HepG2 (cell line): Measurements from ENCODE around the gene RSL1D1. TPM values are rescaled to one million over a fixed set of nuclear protein-coding genes. Genes with fewer than 3 reads are reported as not detected.

Experiments
- CEBPB ChIP-seq: IDR thresholded peaks from 2 replicates; pipeline ENCODE4 v1.6.1; 2011; ENCODE audit warnings: low read depth, low read length, improper control_type of control experiment, borderline replicate concordance
- KLF16 ChIP-seq, 2 experiments: sonication (generic) in 1 of 2; formaldehyde crosslinking in 1 of 2; IDR thresholded peaks; 2 replicates each; pipeline versions ENCODE4 v1.6.1 to v1.8.0; 2016 to 2023; ENCODE audit warnings: missing genetic modification reagents in 2 of 2, missing compliant biosample characterization in 1 of 2
- PHF5A ChIP-seq: IDR thresholded peaks from one replicate; pipeline ENCODE4 v1.6.1; 2018; ENCODE audit warnings: low read depth, missing genetic modification reagents; ENCODE audit not compliant: unreplicated experiment
- PLRG1 ChIP-seq: fragments of 450-650 bp; conservative IDR thresholded peaks from 2 replicates; pipeline ENCODE4 v1.6.1; 2016
- POGK ChIP-seq: sonication (generic); formaldehyde crosslinking; conservative IDR thresholded peaks from 2 replicates; pipeline ENCODE4 v1.8.0; 2022; ENCODE audit warnings: mild to moderate bottlenecking, moderate library complexity, missing genetic modification reagents
- RFX1 ChIP-seq: fragments of 450-650 bp; IDR thresholded peaks from 2 replicates; pipeline ENCODE4 v1.6.1; 2017
- SP1 ChIP-seq, 2 experiments: fragments of 450-650 bp in 1 of 2; sonication (generic) in 1 of 2; formaldehyde crosslinking in 1 of 2; IDR thresholded peaks; 2 replicates each; pipeline versions ENCODE4 v1.4.0 to v1.6.1; 2016 to 2020; ENCODE audit warnings: missing genetic modification reagents in 1 of 2
- YEATS2 ChIP-seq: sonication (generic); formaldehyde crosslinking; IDR thresholded peaks from 2 replicates; pipeline ENCODE4 v1.4.0; 2020; ENCODE audit warnings: missing genetic modification reagents, borderline replicate concordance
- ZNF34 ChIP-seq: sonication (generic); formaldehyde crosslinking; IDR thresholded peaks from 2 replicates; pipeline ENCODE4 v1.4.0; 2020; ENCODE audit warnings: mild to moderate bottlenecking, missing genetic modification reagents, borderline replicate concordance
- ZNF777 ChIP-seq: sonication (generic); formaldehyde crosslinking; IDR thresholded peaks from 2 replicates; pipeline ENCODE4 v1.4.0; 2020; ENCODE audit warnings: missing genetic modification reagents
- polyA plus RNA-seq, 8 experiments: library from polyadenylated mRNA; depleted of rRNA in 3 of 8; stranded (reverse) in 7 of 8; unstranded in 1 of 8; fragments of >200 nt; fragmentation: Illumina TruSeq in 4 of 8; extraction: Trizol in 4 of 8; gene quantifications; 2 replicates each; pipeline versions ENCODE4 v1.2.1 to v1.2.3, GENCODE V29; 2011 to 2016; ENCODE audit warnings: low read depth in 4 of 8, missing spikeins in 1 of 8, mixed read lengths in 1 of 8; ENCODE audit not compliant: insufficient read depth in 1 of 8
- total RNA-seq, 5 experiments: library from RNA; depleted of rRNA; stranded (reverse); fragments of >200 nt; fragmentation: Illumina TruSeq; extraction: Trizol; gene quantifications; 2 replicates each; pipeline ENCODE4 v1.2.3, GENCODE V29; 2016; ENCODE audit warnings: low read depth in 1 of 5
- TF ChIP-seq, protein P1 (sequence below): sonication (generic); formaldehyde crosslinking; IDR thresholded peaks from 2 replicates; pipeline ENCODE4 v1.9.0; 2021; ENCODE audit warnings: mild to moderate bottlenecking, missing genetic modification reagents
- TF ChIP-seq, protein P2 (sequence below): IDR thresholded peaks from 2 replicates; pipeline ENCODE4 v1.6.1; 2018; ENCODE audit warnings: missing genetic modification reagents
- TF ChIP-seq, protein P3 (sequence below): sonication (generic); formaldehyde crosslinking; IDR thresholded peaks from 2 replicates; pipeline ENCODE4 v1.4.0; 2020; ENCODE audit warnings: mild to moderate bottlenecking, missing genetic modification reagents, borderline replicate concordance

The RSL1D1 gene
- total and polyA plus RNA-seq, 2 of the 13 experiments (the other 11 are each of a cell fraction or from before 2014, with no cell fraction given): 187 to 343 TPM

DNA sequence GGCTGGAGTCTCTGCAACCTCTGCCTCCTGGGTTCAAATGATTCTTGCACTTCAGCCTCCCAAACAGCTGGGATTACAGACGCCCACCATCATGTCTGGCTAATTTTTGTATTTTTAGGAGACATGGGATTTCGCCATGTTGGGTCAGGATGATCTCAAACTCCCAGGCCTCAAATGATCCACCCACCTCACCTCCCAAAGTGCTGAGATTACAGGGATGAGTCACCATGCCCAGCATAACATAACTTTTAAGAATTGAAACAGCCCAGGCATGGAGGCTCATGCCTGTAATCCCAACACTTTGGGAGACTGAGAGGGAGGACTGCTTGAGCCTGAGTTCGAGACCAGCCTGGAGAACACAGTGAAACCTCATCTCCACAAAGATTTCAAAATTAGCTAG is 2.5 kb downstream of the RSL1D1 start (continued):
- TF ChIP-seq, protein P1, sequence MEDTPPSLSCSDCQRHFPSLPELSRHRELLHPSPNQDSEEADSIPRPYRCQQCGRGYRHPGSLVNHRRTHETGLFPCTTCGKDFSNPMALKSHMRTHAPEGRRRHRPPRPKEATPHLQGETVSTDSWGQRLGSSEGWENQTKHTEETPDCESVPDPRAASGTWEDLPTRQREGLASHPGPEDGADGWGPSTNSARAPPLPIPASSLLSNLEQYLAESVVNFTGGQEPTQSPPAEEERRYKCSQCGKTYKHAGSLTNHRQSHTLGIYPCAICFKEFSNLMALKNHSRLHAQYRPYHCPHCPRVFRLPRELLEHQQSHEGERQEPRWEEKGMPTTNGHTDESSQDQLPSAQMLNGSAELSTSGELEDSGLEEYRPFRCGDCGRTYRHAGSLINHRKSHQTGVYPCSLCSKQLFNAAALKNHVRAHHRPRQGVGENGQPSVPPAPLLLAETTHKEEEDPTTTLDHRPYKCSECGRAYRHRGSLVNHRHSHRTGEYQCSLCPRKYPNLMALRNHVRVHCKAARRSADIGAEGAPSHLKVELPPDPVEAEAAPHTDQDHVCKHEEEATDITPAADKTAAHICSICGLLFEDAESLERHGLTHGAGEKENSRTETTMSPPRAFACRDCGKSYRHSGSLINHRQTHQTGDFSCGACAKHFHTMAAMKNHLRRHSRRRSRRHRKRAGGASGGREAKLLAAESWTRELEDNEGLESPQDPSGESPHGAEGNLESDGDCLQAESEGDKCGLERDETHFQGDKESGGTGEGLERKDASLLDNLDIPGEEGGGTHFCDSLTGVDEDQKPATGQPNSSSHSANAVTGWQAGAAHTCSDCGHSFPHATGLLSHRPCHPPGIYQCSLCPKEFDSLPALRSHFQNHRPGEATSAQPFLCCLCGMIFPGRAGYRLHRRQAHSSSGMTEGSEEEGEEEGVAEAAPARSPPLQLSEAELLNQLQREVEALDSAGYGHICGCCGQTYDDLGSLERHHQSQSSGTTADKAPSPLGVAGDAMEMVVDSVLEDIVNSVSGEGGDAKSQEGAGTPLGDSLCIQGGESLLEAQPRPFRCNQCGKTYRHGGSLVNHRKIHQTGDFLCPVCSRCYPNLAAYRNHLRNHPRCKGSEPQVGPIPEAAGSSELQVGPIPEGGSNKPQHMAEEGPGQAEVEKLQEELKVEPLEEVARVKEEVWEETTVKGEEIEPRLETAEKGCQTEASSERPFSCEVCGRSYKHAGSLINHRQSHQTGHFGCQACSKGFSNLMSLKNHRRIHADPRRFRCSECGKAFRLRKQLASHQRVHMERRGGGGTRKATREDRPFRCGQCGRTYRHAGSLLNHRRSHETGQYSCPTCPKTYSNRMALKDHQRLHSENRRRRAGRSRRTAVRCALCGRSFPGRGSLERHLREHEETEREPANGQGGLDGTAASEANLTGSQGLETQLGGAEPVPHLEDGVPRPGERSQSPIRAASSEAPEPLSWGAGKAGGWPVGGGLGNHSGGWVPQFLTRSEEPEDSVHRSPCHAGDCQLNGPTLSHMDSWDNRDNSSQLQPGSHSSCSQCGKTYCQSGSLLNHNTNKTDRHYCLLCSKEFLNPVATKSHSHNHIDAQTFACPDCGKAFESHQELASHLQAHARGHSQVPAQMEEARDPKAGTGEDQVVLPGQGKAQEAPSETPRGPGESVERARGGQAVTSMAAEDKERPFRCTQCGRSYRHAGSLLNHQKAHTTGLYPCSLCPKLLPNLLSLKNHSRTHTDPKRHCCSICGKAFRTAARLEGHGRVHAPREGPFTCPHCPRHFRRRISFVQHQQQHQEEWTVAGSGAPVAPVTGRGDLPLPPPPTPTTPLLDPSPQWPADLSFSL (CRISPR knock-in tag): no peak
- TF ChIP-seq ZNF34 (CRISPR knock-in tag) (no peak), KLF16 (CRISPR knock-in tag; IDR thresholded peaks at IDR 0.05) (no peak), PHF5A (CRISPR knock-in tag) (no peak), RFX1 (no peak), PLRG1 (no peak), ZNF777 (CRISPR knock-in tag) (no peak), POGK (no peak), YEATS2 (no peak), CEBPB (no peak), SP1 (IDR thresholded peaks at IDR 0.05) (no peak), SP1 (CRISPR knock-in tag; IDR thresholded peaks at IDR 0.05) (no peak)
- TF ChIP-seq, protein P2, sequence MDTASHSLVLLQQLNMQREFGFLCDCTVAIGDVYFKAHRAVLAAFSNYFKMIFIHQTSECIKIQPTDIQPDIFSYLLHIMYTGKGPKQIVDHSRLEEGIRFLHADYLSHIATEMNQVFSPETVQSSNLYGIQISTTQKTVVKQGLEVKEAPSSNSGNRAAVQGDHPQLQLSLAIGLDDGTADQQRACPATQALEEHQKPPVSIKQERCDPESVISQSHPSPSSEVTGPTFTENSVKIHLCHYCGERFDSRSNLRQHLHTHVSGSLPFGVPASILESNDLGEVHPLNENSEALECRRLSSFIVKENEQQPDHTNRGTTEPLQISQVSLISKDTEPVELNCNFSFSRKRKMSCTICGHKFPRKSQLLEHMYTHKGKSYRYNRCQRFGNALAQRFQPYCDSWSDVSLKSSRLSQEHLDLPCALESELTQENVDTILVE (CRISPR knock-in tag): no peak
- TF ChIP-seq, protein P3, sequence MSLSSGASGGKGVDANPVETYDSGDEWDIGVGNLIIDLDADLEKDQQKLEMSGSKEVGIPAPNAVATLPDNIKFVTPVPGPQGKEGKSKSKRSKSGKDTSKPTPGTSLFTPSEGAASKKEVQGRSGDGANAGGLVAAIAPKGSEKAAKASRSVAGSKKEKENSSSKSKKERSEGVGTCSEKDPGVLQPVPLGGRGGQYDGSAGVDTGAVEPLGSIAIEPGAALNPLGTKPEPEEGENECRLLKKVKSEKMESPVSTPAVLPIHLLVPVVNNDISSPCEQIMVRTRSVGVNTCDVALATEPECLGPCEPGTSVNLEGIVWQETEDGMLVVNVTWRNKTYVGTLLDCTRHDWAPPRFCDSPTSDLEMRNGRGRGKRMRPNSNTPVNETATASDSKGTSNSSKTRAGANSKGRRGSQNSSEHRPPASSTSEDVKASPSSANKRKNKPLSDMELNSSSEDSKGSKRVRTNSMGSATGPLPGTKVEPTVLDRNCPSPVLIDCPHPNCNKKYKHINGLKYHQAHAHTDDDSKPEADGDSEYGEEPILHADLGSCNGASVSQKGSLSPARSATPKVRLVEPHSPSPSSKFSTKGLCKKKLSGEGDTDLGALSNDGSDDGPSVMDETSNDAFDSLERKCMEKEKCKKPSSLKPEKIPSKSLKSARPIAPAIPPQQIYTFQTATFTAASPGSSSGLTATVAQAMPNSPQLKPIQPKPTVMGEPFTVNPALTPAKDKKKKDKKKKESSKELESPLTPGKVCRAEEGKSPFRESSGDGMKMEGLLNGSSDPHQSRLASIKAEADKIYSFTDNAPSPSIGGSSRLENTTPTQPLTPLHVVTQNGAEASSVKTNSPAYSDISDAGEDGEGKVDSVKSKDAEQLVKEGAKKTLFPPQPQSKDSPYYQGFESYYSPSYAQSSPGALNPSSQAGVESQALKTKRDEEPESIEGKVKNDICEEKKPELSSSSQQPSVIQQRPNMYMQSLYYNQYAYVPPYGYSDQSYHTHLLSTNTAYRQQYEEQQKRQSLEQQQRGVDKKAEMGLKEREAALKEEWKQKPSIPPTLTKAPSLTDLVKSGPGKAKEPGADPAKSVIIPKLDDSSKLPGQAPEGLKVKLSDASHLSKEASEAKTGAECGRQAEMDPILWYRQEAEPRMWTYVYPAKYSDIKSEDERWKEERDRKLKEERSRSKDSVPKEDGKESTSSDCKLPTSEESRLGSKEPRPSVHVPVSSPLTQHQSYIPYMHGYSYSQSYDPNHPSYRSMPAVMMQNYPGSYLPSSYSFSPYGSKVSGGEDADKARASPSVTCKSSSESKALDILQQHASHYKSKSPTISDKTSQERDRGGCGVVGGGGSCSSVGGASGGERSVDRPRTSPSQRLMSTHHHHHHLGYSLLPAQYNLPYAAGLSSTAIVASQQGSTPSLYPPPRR: no peak
